Left forelimb (tissue), 1 donor: ENCODE measurements around the gene PMPCA.

Experiments used
- DNase-seq: peaks from one replicate; pipeline ENCODE4 v3.0.0-alpha.2; 2018; ENCODE audit warnings: low spot score

Gene PMPCA

GRCh38 chr9:136373300-136374182 lies 36.9 kb upstream of the PMPCA start, which contains the start of gene CARD9:
Gene CARD9, minus strand, starts transcription at chr9:136373669. Its CDS starts 1,591 bp downstream, at chr9:136372078.
- no peak for DNase-seq

GRCh38 chr9:136374183-136374575 lies 36.3 kb upstream of the PMPCA start:
- no peak for DNase-seq

GRCh38 chr9:136375096-136375495 lies 35.4 kb upstream of the PMPCA start:
- DNase-seq: no peak

GRCh38 chr9:136376457-136376856 lies 34.0 kb upstream of the PMPCA start:
- no peak for DNase-seq

GRCh38 chr9:136377341-136378169 lies 32.9 kb upstream of the PMPCA start:
- DNase-seq: no peak

GRCh38 chr9:136378170-136379002 lies 32.1 kb upstream of the PMPCA start:
- DNase-seq: no peak

GRCh38 chr9:136379003-136379287 lies 31.5 kb upstream of the PMPCA start:
- no peak for DNase-seq

GRCh38 chr9:136379401-136379800 lies 31.1 kb upstream of the PMPCA start:
- DNase-seq: no peak

- no peak for DNase-seq
Observed at GRCh38 chr9:136379891-136380290, 30.6 kb upstream of the PMPCA start.

GRCh38 chr9:136380381-136380780 lies 30.1 kb upstream of the PMPCA start:
- no peak for DNase-seq

- no peak for DNase-seq
Observed at GRCh38 chr9:136381311-136381710, 29.1 kb upstream of the PMPCA start.

- no peak for DNase-seq
Observed at GRCh38 chr9:136381966-136382513, 28.4 kb upstream of the PMPCA start.

- no peak for DNase-seq
Observed at GRCh38 chr9:136383436-136383835, 27.0 kb upstream of the PMPCA start.

GRCh38 chr9:136385015-136385414 lies 25.4 kb upstream of the PMPCA start:
- no peak for DNase-seq

GRCh38 chr9:136386018-136386417 lies 24.4 kb upstream of the PMPCA start:
- DNase-seq: no peak

- no peak for DNase-seq
Observed at GRCh38 chr9:136387217-136387616, 23.2 kb upstream of the PMPCA start.

- no peak for DNase-seq
Observed at GRCh38 chr9:136389396-136389795, 21.1 kb upstream of the PMPCA start.

- no peak for DNase-seq
Observed at GRCh38 chr9:136391737-136392537, 18.5 kb upstream of the PMPCA start.

GRCh38 chr9:136392538-136393449 lies 17.7 kb upstream of the PMPCA start:
- no peak for DNase-seq

GRCh38 chr9:136393531-136393930 lies 16.9 kb upstream of the PMPCA start:
- DNase-seq: no peak
